Fibroblast of skin of scalp (primary cell): ENCODE data around the gene RBM11.

Experiments
- DNase-seq: peaks from one replicate; pipeline ENCODE4 v3.0.0-alpha.2; 2013

Gene RBM11

DNA sequence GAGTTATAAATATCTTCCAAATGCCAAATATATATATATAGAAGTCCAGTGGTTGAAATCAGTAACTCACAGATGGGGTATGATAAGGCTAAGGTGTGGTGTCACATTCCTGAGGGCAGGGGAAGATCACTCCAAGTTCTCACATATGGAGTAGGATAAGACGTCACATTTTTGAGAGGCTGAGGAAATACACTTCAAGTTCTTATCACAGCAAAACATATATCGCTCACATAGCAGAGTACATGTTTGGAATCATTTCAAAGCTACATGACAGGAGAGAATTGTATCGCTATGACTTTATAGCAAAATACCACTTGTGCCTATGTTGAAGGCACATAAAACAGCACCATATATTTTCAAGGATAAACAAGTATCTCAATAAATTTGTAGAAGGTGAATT lies 55.1 kb downstream of the RBM11 start:
- no peak for DNase-seq

- DNase-seq: no peak
Observed at GRCh38 chr21:14271641-14272040, 55.7 kb downstream of the RBM11 start.

DNA sequence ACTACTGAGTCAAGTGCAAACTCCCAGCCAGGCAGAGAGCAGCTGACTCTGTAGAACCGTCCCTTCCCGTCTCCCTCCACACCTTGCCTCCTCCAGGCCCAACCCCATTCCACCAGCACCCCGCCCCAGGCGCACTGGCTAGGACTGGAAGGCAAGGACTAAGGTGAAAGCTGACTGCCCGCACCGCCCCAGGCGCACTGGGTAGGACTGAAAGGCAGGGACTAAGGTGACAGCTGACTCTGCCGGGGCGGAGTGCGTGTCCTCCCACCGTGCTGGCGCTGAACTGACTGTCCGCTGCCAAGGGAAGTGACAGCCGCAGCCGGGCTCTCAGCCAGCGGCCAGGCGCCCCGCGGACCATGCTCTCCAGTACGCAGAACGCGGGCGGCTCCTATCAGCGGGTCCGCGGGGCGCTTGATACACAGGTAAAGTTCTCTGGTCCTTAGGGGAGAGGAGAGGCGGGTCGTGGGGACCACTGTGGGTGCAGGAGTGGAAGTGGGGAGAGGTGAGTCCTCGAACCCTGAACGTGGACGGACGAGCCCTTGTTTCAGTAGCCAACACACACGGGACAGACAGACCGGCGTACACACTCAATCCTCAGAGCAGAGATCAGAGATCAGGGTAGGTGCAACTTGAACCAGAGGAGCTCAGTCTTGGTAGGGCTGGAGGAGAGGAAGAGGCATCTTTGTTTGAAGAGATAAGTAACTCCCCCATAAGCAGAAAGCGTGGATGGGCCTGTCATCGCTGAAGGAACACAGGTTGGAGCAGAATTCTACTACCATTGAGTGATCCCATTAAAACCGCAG lies 58.0 kb downstream of the RBM11 start:
- no peak for DNase-seq

GRCh38 chr21:14275702-14276205 lies 59.8 kb downstream of the RBM11 start:
- DNase-seq: no peak
